H1 (cell line): ENCODE measurements around the gene SESN1. TPM values are rescaled to one million over a fixed set of nuclear protein-coding genes. Genes with fewer than 3 reads are reported as not detected.

Experiments
- CTCF ChIA-PET: fragments of 300-600 bp; sonication (Branson Sonifier 250); formaldehyde crosslinking; loops from one replicate; lab custom pipeline; 2021; ENCODE audit not compliant: partially characterized antibody; lab: Charles Lee
- POLR2A ChIA-PET: fragments of 300-600 bp; sonication (Branson Sonifier 250); formaldehyde crosslinking; loops from one replicate; lab custom pipeline; 2021; ENCODE audit warnings: inconsistent platforms; ENCODE audit not compliant: partially characterized antibody; lab: Charles Lee
- DNase-seq, 2 experiments: peaks; one replicate each; pipeline versions ENCODE4 v3.0.0 to v3.0.0-alpha.2; 2010 to 2022; ENCODE audit warnings: low spot score in 2 of 2, low read depth in 1 of 2, mixed read lengths in 1 of 2
- FAIRE-seq: peaks from 2 replicates; lab custom pipeline; 2011; peaks lifted over from hg19 to GRCh38; lab: Jason Lieb, UNC
- H2AFZ ChIP-seq: 2 replicates; pipeline ENCODE4 v1.8.1; 2012; ENCODE audit warnings: low read length, inconsistent platforms
- H2AK5ac ChIP-seq: 2 replicates; pipeline ENCODE4 v1.6.1; 2013; ENCODE audit warnings: low read depth, low read length
- H2BK120ac ChIP-seq: replicated peaks from 2 replicates; pipeline ENCODE3; 2013; ENCODE audit warnings: low read depth, low read length, inconsistent platforms
- H2BK12ac ChIP-seq: 2 replicates; pipeline ENCODE4 v1.6.1; 2013; ENCODE audit warnings: low read depth, low read length
- H2BK15ac ChIP-seq: 2 replicates; pipeline ENCODE4 v1.6.1; 2013; ENCODE audit warnings: low read length
- H2BK20ac ChIP-seq: 2 replicates; pipeline ENCODE4 v1.6.1; 2013; ENCODE audit warnings: low read length
- H2BK5ac ChIP-seq: 2 replicates; pipeline ENCODE4 v1.6.1; 2013; ENCODE audit warnings: low read depth, low read length
- H3K14ac ChIP-seq: 2 replicates; pipeline ENCODE4 v1.6.1; 2013; ENCODE audit warnings: inconsistent platforms; ENCODE audit not compliant: insufficient read length
- H3K18ac ChIP-seq: 2 replicates; pipeline ENCODE4 v1.6.1; 2013; ENCODE audit warnings: low read length; ENCODE audit errors: extremely low read depth
- H3K23ac ChIP-seq: 2 replicates; pipeline ENCODE4 v1.6.1; 2013; ENCODE audit warnings: inconsistent platforms; ENCODE audit not compliant: insufficient read length
- H3K23me2 ChIP-seq: 2 replicates; pipeline ENCODE4 v1.6.1; 2013; ENCODE audit warnings: low read depth, low read length
- H3K27ac ChIP-seq: 2 replicates; pipeline ENCODE4 v1.6.1; 2011; ENCODE audit warnings: low read depth, low read length, inconsistent platforms
- H3K27me3 ChIP-seq, 4 experiments: replicated peaks in 1 of 4; 1 replicate in 1 of 4; 2 replicates in 3 of 4; pipeline versions ENCODE4 v1.6.1 to v1.8.1; 2011 to 2013; ENCODE audit warnings: low read length in 3 of 4, mild to moderate bottlenecking in 3 of 4, inconsistent platforms in 2 of 4, mixed read lengths in 2 of 4, moderate library complexity in 1 of 4; ENCODE audit not compliant: control insufficient read depth in 3 of 4, insufficient read depth in 3 of 4; ENCODE audit errors: extremely low read depth in 1 of 4
- H3K36me3 ChIP-seq, 4 experiments: 2 replicates each; pipeline versions ENCODE4 v1.6.1 to v1.8.1; 2011 to 2013; ENCODE audit warnings: mild to moderate bottlenecking in 4 of 4, low read length in 3 of 4, moderate library complexity in 2 of 4, control low read depth in 1 of 4, inconsistent platforms in 1 of 4; ENCODE audit not compliant: insufficient read depth in 4 of 4, control insufficient read depth in 2 of 4
- H3K4ac ChIP-seq: replicated peaks from 2 replicates; pipeline ENCODE3; 2013; ENCODE audit warnings: low read length, low read depth, mixed read lengths, inconsistent platforms; ENCODE audit not compliant: insufficient read length
- H3K4me1 ChIP-seq, 4 experiments: replicated peaks in 1 of 4; 1 replicate in 1 of 4; 2 replicates in 3 of 4; pipeline versions ENCODE4 v1.6.1 to v1.8.1; 2011 to 2013; ENCODE audit warnings: low read length in 3 of 4, inconsistent platforms in 2 of 4, mixed read lengths in 1 of 4; ENCODE audit not compliant: insufficient read depth in 4 of 4, control insufficient read depth in 3 of 4
- H3K4me2 ChIP-seq, 2 experiments: 2 replicates each; pipeline versions ENCODE4 v1.6.1 to v1.8.1; 2011 to 2013; ENCODE audit warnings: low read depth in 2 of 2, low read length in 2 of 2, control low read depth in 1 of 2, inconsistent platforms in 1 of 2, mild to moderate bottlenecking in 1 of 2; ENCODE audit not compliant: insufficient read depth in 1 of 2
- H3K4me3 ChIP-seq, 4 experiments: fragments of 200-600, 300-600 bp in 1 of 4; sonication (generic), shearing (Covaris generic), sonication (Bioruptor Twin) in 1 of 4; 2 replicates each; pipeline versions ENCODE4 v1.5.1 to v1.8.1; 2011 to 2016; ENCODE audit warnings: low read length in 4 of 4, low read depth in 3 of 4, control low read depth in 2 of 4, inconsistent platforms in 2 of 4, mild to moderate bottlenecking in 2 of 4, mixed read lengths in 1 of 4, moderate library complexity in 1 of 4; ENCODE audit not compliant: insufficient read depth in 2 of 4; ENCODE audit errors: extremely low read depth in 1 of 4
- H3K56ac ChIP-seq: replicated peaks from 2 replicates; pipeline ENCODE3; 2013; ENCODE audit warnings: low read depth, mild to moderate bottlenecking, mixed read lengths, low read length, inconsistent platforms; ENCODE audit not compliant: insufficient read length
- H3K79me1 ChIP-seq: 2 replicates; pipeline ENCODE4 v1.6.1; 2013; ENCODE audit warnings: low read depth, low read length, control low read depth
- H3K79me2 ChIP-seq, 2 experiments: 2 replicates each; pipeline versions ENCODE4 v1.6.1 to v1.8.1; 2012 to 2013; ENCODE audit warnings: low read length in 2 of 2, mild to moderate bottlenecking in 2 of 2, inconsistent platforms in 1 of 2; ENCODE audit not compliant: insufficient read depth in 2 of 2, control insufficient read depth in 1 of 2
- H3K9ac ChIP-seq, 4 experiments: replicated peaks in 1 of 4; 1 replicate in 1 of 4; 2 replicates in 3 of 4; pipeline versions ENCODE4 v1.6.1 to v1.8.1; 2011 to 2013; ENCODE audit warnings: low read depth in 3 of 4, low read length in 3 of 4, control low read depth in 2 of 4, mild to moderate bottlenecking in 2 of 4, moderate library complexity in 2 of 4, inconsistent platforms in 1 of 4; ENCODE audit errors: extremely low read depth in 1 of 4
- H3K9me3 ChIP-seq, 2 experiments: 2 replicates each; pipeline versions ENCODE4 v1.6.1 to v1.8.1; 2012 to 2013; ENCODE audit warnings: mild to moderate bottlenecking in 2 of 2, moderate library complexity in 2 of 2, control low read depth in 1 of 2, inconsistent platforms in 1 of 2, low read depth in 1 of 2, low read length in 1 of 2, mixed read lengths in 1 of 2; ENCODE audit not compliant: insufficient read depth in 2 of 2
- H4K20me1 ChIP-seq, 2 experiments: replicated peaks in 1 of 2; 2 replicates each; pipeline versions ENCODE3 to v1.8.1; 2011 to 2013; ENCODE audit warnings: inconsistent platforms in 2 of 2, low read length in 2 of 2, mild to moderate bottlenecking in 1 of 2; ENCODE audit not compliant: insufficient read depth in 2 of 2, control insufficient read depth in 1 of 2
- H4K5ac ChIP-seq: 2 replicates; pipeline ENCODE4 v1.6.1; 2013; ENCODE audit warnings: low read length, low read depth, mixed read lengths, inconsistent platforms; ENCODE audit not compliant: insufficient read length
- H4K8ac ChIP-seq: 2 replicates; pipeline ENCODE4 v1.8.0; 2013; ENCODE audit warnings: mild to moderate bottlenecking, moderate library complexity, low read length, inconsistent platforms; ENCODE audit not compliant: insufficient read depth; ENCODE audit errors: extremely low read depth
- H4K91ac ChIP-seq: replicated peaks from 2 replicates; pipeline ENCODE3; 2013; ENCODE audit warnings: low read length, mixed read lengths, inconsistent platforms; ENCODE audit not compliant: insufficient read length
- BCL11A ChIP-seq, 2 experiments: IDR thresholded peaks; one replicate each; pipeline ENCODE4 v1.6.1; 2011; ENCODE audit warnings: low read depth in 2 of 2, low read length in 2 of 2, mild to moderate bottlenecking in 2 of 2
- CBX8 ChIP-seq: fragments of 300-800, 300-1000 bp; sonication (generic); IDR thresholded peaks from 2 replicates; pipeline ENCODE4 v1.7.1; 2016; ENCODE audit warnings: low read depth, low read length, borderline replicate concordance
- HDAC6 ChIP-seq: IDR thresholded peaks from one replicate; pipeline ENCODE4 v1.7.1; 2012; ENCODE audit warnings: low read depth, mild to moderate bottlenecking, inconsistent platforms, low read length, moderate library complexity
- KDM4A ChIP-seq: IDR thresholded peaks from one replicate; pipeline ENCODE4 v1.7.1; 2012; ENCODE audit warnings: low read depth, mild to moderate bottlenecking, moderate library complexity, low read length, inconsistent platforms; ENCODE audit not compliant: severe bottlenecking
- RAD21 ChIP-seq, 2 experiments: IDR thresholded peaks in 1 of 2; conservative IDR thresholded peaks in 1 of 2; 2 replicates each; pipeline ENCODE4 v1.6.1; 2011; ENCODE audit warnings: low read depth in 2 of 2, low read length in 2 of 2, improper control_type of control experiment in 1 of 2, inconsistent platforms in 1 of 2, mild to moderate bottlenecking in 1 of 2, moderate library complexity in 1 of 2
- RFX5 ChIP-seq: IDR thresholded peaks from 2 replicates; pipeline ENCODE4 v1.6.1; 2011; ENCODE audit warnings: low read depth, low read length, improper control_type of control experiment, borderline replicate concordance
- SIRT6 ChIP-seq: IDR thresholded peaks from one replicate; pipeline ENCODE4 v1.7.1; 2012; ENCODE audit warnings: low read length, inconsistent platforms
- SP4 ChIP-seq: IDR thresholded peaks from 2 replicates; pipeline ENCODE4 v1.6.1; 2012; ENCODE audit warnings: low read length, inconsistent platforms
- TBP ChIP-seq: IDR thresholded peaks from 2 replicates; pipeline ENCODE4 v1.6.1; 2011; ENCODE audit warnings: low read depth, low read length, improper control_type of control experiment
- ZNF274 ChIP-seq: IDR thresholded peaks from 2 replicates; pipeline ENCODE4 v1.7.0; 2012; ENCODE audit warnings: low read length, borderline replicate concordance; ENCODE audit errors: extremely low read depth
- WGBS, 2 experiments: shearing (Covaris generic) in 1 of 2; methylation state at CpG; one replicate each; pipeline versions ENCODE4 v1.1.6 to v1.1.7; 2013 to 2015; ENCODE audit warnings: low lambda C conversion rate in 2 of 2, mixed read lengths in 2 of 2, inconsistent platforms in 1 of 2, low coverage in 1 of 2, missing lambda C conversion rate in 1 of 2; ENCODE audit not compliant: insufficient replicate concordance in 2 of 2, insufficient coverage in 1 of 2, insufficient read length in 1 of 2; ENCODE audit errors: extremely low coverage in 1 of 2, missing lambda C conversion rate in 1 of 2; 5-methylcytosine and 5-hydroxymethylcytosine counted together
- polyA plus RNA-seq, 7 experiments: library from polyadenylated mRNA; depleted of rRNA in 3 of 7; stranded (reverse) in 5 of 7; unstranded in 2 of 7; fragments of >200 nt in 5 of 7; fragments of 200-250 nt in 2 of 7; gene quantifications; 1 replicate in 5 of 7; 2 replicates in 1 of 7; 4 replicates in 1 of 7; pipeline versions ENCODE4 v1.2.1 to v1.2.3, GENCODE V29; 2011 to 2013; ENCODE audit warnings: missing spikeins in 2 of 7, mixed read lengths in 2 of 7
- total RNA-seq: library from RNA; stranded (reverse); fragmentation: NEBNext Ultra II Directional; extraction: Animal tissue kit (Norgen Biotek cat#: 25700); gene quantifications from 2 replicates; pipeline ENCODE4 v1.2.1, GENCODE V29; 2021
- TF ChIP-seq, protein P1 (sequence below): IDR thresholded peaks from 2 replicates; pipeline ENCODE4 v1.6.1; 2012; ENCODE audit warnings: low read length, inconsistent platforms
- TF ChIP-seq, protein P2 (sequence below): IDR thresholded peaks from 2 replicates; pipeline ENCODE4 v1.6.1; 2011; ENCODE audit warnings: low read depth, mild to moderate bottlenecking, low read length; ENCODE audit not compliant: insufficient read depth

Gene SESN1
- total and polyA plus RNA-seq, 2 of the 8 experiments (the other 6 are each of a cell fraction or from before 2014, with no cell fraction given): 12.8 to 15.6 TPM

DNA sequence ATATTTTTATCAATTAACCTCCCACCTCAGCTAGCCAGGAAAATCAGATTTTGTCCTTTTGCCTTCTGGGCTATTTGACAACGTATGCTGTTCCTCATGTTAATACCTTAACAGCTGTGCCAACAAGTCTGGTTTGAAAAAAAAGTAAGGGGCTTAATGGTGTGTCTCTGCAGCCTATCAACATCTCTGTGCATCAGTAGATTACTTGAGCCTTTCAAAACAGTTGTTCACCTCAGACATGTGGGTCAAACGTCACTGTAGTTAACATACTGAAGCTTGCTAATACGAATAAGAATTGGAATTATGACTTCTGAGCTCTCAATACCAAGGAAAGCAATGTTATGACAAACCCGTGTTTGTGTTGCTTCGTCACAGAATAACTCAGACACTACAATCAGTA, 23.7 kb upstream of the SESN1 start:
- no peak overlapping the region for H3K27ac ChIP-seq
- no peak overlapping the region for H3K4me2 ChIP-seq
- H3K36me3 ChIP-seq: no peaks in the 10 kb centered on the region; a peak in 1 of 8 replicates
- H3K56ac ChIP-seq: no peak overlapping the region
- no peaks in the 10 kb centered on the region for H3K23me2 ChIP-seq
- H2BK5ac ChIP-seq: no peak overlapping the region
- H3K4me1 ChIP-seq: no peaks in the 10 kb centered on the region
- ChIA-PET CTCF (no interaction called here), POLR2A (interaction anchor here (0.6 kb wide), 1 partner anchor 12 kb away, joined by 3 read pairs; no protein-coding TSS in a partner anchor)
- H2BK15ac ChIP-seq: no peak overlapping the region
- H4K91ac ChIP-seq: no peak overlapping the region
- no peak overlapping the region for H3K4me3 ChIP-seq
- H3K14ac ChIP-seq: no peak overlapping the region
- H2BK20ac ChIP-seq: no peak overlapping the region
- H3K9ac ChIP-seq: no peak overlapping the region
- no peaks in the 10 kb centered on the region for H3K79me1 ChIP-seq
- no peaks in the 10 kb centered on the region for H4K20me1 ChIP-seq
- no peak overlapping the region for H3K18ac ChIP-seq
- H3K27me3 ChIP-seq: no peaks in the 10 kb centered on the region
- no peak overlapping the region for H3K4ac ChIP-seq
- no peak overlapping the region for H2BK12ac ChIP-seq
- no peaks in the 10 kb centered on the region for H3K9me3 ChIP-seq
- H3K23ac ChIP-seq: no peak overlapping the region
- H2AFZ ChIP-seq: no peak overlapping the region
- H4K5ac ChIP-seq: no peak overlapping the region
- H4K8ac ChIP-seq: no peak overlapping the region
- 81% methylated on average over 5 of the region's 5 CpGs; no CpG with 5 or more reads in 1 of the 2 experiments for WGBS, 2 experiments
- H2BK120ac ChIP-seq: no peak overlapping the region
- H3K79me2 ChIP-seq: no peaks in the 10 kb centered on the region
- FAIRE-seq (no peak), DNase-seq (no peak)
- H2AK5ac ChIP-seq: no peak overlapping the region
- TF ChIP-seq SIRT6: no peak
- TF ChIP-seq BCL11A (IDR thresholded peaks at IDR 0.05; ENCODE audit: low read depth in 2 of 2, low read length in 2 of 2): no peak
- no peak for TF ChIP-seq RFX5
- TF ChIP-seq, protein P1, sequence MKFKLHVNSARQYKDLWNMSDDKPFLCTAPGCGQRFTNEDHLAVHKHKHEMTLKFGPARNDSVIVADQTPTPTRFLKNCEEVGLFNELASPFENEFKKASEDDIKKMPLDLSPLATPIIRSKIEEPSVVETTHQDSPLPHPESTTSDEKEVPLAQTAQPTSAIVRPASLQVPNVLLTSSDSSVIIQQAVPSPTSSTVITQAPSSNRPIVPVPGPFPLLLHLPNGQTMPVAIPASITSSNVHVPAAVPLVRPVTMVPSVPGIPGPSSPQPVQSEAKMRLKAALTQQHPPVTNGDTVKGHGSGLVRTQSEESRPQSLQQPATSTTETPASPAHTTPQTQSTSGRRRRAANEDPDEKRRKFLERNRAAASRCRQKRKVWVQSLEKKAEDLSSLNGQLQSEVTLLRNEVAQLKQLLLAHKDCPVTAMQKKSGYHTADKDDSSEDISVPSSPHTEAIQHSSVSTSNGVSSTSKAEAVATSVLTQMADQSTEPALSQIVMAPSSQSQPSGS: no peak
- TF ChIP-seq TBP: no peak
- TF ChIP-seq RAD21 (IDR thresholded peaks at IDR 0.05 in 1 of 2, conservative IDR thresholded peaks at IDR 0.05 in 1 of 2; ENCODE audit: low read depth in 2 of 2, low read length in 2 of 2): no peak
- TF ChIP-seq ZNF274: no peak
- TF ChIP-seq, protein P2, sequence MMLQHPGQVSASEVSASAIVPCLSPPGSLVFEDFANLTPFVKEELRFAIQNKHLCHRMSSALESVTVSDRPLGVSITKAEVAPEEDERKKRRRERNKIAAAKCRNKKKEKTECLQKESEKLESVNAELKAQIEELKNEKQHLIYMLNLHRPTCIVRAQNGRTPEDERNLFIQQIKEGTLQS: no peak
- no peak for TF ChIP-seq KDM4A
- TF ChIP-seq SP4: no peak
- no peak for TF ChIP-seq HDAC6
- TF ChIP-seq CBX8: no peak
